ENCODE results near the gene HLCS.

The HLCS gene

DNA sequence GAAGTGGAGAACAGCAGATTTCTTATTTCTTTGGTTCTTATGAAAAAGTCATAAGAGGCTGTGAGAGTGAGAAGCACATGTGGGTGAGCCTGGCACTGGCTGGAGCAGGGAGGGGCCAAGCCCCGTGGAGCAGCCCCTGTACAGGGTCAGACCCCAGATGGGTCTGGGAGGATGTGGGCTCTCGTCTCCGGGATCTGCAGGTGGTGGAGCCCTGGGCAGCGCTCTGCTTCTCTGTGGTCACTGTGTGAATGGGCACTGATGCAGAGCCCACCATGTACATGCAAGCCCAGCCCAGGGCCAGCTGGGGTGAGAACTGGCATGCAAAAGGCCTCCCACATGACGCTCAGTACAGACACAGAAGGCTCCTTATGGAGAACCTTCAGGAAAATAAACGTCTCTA is 200.0 kb downstream of the HLCS start:
- DNase-seq: no peak

DNA sequence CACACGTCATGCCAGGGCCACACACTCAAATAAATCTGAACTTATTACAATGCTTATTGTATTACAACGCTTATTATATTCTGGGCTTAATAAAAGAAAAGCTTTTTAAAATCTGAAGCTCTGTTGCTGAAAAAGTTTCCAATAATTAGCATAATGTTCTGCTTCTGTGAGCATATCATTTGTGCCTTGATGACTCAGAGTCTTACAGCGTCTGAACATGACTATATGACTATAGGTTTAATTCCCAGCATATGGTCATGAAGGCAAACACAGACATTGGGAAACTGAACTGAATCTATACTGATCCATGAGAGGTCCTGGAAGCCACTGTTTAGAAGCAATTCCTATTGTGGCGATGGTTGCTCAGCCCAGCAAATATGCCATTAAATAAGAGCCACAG is 201.2 kb downstream of the HLCS start:
- no peak for DNase-seq

DNA sequence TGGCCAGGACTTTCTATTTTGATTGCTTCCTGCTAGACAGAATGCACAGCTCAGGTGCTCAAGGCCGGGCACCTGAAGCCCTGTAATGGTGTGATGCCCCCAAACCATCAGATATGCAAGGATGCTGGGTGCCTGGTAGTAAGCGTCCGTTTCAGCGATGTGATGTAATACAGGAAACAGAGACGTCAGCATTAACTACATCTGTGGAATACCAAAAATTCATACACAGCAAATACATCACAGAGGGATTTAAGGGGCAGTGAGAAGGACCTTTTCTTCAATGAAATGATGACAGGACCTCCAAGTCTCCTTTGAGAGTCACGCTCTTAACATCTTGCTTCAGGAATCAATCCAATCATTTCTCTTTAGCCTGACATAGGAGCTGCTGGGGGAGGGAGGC is 203.2 kb downstream of the HLCS start:
- no peak for DNase-seq

DNA sequence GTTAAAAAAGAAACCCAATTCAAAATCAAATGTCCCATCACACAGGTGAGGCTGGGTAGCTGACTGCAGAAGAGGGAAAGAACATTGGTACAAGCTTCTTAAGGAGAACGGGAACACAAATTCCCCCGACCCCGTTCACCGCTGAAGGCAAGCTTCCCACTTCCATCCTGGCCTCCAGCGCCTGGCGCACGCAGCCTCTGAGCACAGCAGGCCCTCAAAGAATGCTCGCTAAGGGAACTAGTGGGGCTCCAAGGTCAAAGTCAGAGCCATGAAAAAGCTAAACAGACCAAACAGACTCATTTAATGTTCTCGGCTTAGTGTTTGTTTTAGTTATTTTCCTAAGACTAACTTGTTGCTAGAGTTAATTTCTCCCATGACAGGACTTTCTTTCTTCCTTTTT is 203.8 kb downstream of the HLCS start:
- DNase-seq: no peak

DNA sequence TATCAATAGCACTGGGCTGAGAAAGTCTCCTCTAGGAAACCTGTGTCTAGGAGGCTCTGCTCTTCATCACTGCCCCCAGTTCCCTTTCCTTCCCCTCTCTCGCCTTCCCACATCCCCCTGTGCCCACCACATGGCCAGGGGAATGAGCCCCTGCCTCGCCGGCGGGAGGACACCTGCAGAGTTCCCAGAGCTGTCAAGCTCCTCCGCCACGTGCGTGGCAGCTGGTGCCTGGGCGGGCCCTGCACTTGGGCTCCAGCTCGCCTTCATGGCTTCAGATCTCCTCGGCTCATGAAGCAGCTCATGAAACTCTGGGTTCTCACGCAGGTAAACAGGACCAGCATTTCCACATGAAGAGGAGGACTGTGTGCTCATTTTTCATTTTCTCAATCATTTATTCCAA is 204.8 kb downstream of the HLCS start:
- no peak for DNase-seq

DNA sequence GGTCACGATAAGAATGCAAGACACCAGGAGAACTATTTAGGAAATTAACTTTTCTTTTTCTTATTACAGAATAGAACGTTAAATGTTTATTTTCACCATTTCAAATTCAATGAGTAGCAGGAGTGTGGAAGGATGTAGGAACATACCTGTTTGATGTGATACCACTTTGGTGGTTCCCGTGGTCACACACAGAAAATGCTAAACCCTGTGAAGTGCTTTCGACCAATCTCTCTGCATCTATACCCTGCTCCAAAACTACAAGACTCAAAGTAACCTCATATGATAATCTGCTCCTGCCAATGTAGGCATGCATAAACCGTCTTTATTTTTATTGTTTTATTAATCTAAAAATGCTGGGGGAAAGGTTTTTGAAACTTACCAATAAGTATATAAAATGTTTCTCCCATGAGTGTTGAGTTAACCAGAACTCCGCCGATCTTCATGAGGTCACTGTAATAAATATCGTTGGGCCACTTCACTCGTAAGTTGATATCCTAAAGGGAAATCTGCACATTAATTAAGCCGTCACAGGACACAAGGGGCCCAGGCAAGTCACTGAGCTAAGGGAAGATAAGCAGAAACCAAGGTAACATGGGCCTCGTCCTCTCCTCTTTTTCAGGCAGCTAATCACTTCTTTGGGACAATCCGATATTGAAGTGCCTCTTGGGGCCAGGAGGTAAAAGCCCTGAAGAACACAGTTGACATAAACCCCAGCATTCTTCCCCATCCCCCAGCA is 207.0 kb downstream of the HLCS start:
- DNase-seq: no peak

DNA sequence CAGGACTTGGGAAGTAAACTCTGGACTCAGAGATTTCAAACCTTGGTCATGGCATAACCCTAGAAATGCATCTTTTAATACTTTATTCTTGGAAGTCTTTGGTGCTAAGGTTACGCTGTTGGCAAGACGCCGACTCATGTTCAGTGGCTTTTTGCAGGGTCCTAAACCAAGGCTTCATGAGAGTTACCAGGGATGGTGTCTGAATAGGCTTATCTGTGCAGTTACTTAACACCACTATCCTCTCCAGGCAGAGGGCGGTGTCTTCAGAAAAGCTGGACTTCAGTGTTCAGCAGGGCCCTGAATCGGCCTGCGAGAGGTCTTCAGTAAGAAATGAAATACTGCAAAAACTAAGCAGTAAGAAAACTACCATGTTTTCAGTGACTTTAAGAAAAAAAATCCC is 209.3 kb downstream of the HLCS start:
- DNase-seq: no peak

DNA sequence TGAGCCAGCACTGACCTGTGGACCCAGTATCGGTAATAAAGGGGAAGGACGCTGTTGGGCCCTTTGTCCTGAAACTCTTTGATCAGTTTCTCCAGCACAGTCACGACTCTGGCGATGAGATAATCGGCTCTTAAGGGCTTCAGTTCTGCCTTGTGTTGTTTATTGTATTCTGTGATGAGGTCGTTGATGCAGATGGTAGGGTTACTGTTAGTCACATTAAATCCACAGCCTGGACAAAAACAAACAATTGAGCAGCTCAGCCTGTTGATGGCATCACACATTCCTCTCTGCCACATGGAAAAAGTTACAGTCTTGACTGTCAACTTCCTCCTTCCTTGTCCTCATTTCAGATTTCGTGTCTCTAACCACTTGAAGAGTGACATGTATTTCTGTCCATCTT is 209.9 kb downstream of the HLCS start:
- no peak for DNase-seq

DNA sequence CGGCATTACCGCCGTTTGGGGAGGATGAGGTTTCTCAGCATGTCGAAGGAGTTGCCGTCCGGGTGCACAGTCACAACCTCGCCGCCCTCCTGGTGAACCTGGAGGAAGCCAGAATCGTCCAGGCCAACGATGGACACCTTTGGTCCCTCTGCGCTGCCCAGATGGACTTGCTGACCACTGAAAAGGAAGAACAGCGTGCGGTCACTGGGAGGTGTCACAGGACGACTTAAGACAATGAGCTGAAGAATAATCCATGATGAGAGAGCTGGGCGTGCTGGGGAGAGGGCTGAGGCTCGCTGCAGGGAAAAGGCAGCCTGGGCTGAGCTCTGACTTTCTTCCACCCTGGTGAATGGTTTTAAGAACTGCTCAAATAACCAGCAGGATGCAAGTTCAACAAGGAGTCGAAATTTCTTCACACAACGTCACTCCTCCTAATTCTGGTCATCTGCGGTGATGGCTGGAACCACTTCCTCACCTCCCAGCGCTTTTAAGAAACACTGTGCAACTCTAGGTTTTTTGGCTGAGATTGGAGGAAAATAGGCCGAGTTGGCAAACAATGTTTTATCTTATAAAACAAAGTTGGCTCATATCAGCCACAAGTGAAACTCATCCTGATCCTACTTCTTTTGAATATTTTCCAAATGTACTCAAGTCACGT is 212.1 kb downstream of the HLCS start:
- no peak for DNase-seq

DNA sequence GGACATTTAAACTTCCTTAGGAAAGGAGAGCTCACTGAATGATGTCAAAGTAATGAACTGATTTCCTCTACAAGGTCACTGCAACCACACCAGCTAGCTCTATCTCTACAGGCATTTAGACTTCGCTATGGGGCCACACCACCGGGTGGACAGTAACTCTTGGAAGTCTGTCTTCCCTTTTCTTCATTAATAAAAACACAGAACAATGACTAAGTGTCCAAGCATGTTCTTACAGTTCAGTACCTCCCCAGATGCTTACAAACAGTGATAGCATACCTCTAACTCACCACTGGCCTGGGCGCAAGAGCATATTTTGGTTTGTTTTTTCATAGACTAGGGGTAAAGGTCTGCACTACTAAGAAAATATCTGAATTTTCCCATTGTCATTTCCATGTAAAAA is 212.9 kb downstream of the HLCS start:
- DNase-seq: no peak

DNA sequence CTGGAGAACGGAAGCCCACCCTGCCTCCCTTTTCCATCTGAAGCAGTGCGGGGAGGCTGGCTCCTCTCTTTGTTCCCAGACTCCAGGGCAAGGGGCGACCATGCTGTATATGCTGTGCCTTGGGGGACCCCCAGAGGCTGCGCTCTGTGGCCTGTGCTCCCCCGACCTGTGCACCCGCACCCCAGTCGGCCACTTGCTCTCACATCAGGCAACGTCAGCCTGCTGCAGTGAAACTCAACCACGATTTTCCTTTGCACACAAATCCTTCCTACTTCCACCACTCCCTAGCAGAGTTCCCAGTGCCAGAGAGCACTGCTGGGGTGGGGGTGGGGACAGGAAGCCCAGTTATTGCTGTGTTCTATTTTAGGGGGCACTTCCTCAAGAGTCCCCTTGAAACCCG is 215.1 kb downstream of the HLCS start:
- DNase-seq: no peak

DNA sequence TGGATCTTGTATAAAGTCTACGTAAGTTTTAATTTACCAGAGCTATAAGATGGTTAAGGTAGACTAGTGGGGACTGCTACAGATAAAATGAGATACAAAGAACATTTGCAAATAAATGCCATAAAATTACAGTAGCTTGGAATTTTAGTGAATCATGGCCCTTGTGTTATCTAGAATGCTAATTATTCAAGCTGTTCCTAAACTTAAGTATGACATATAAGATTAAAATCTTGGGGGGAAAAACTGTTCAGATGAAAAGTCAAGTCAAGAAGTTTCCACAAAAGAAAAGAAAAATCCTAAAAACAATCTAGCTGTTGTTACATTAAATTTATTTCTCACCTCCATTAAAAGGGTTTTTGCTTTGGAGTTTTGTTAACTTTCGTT is 215.9 kb downstream of the HLCS start:
- DNase-seq: no peak

DNA sequence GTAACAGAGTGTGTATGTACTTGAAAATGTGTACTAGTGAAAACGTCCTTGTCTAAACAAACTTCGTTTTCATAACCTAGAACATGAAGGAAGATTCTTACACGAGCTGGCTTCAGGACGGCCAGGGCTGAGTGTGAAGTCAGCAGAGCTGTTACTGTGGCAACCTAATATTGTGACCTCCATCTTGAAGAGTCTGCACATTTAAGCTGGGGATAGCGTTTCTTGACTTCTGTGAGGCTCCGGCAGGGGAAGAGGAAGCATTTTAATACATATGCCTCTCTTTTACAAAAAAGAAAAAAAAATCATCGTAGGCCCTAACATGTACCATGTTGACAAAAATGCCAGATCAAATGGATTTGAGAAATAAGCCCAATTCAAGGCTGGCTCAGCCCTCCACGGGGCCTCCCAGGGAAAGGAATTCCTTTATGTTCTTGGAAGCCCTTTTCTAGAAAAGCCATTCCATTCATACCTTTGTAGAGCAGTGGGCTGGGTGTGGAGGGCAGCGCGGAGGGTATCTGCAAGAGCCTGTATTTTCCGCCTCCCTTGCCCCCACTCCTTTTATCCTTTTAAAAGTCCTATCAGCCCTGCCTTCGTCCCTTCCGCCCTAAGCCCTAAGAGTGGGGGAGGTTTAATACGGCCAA is 216.4 kb downstream of the HLCS start:
- no peak for DNase-seq

DNA sequence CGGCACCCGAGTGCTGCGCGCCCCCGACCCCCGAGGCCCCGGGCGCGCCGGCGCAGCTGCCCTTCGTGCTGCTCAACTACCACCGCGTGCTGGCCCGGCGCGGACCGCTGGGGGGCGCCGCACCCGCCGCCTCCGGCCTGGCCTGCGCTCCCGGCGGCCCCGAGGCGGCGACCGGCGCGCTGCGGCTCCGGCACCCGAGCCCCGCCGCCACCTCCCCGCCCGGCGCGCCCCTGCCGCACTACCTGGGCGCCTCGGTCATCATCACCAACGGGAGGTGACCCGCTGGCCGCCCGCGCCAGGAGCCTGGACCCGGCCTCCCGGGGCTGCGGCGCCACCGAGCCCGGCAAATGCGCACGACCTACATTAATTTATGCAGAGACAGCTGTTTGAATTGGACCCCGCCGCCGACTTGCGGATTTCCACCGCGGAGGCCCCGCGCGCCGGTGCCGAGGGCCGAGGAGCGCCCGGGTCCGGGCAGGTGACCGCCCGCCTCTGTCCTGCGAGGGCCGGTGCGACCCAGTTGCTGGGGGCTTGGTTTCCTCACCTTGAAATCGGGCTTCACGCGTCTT is 218.6 kb downstream of the HLCS start:
- peak; percentile 35 for DNase-seq

DNA sequence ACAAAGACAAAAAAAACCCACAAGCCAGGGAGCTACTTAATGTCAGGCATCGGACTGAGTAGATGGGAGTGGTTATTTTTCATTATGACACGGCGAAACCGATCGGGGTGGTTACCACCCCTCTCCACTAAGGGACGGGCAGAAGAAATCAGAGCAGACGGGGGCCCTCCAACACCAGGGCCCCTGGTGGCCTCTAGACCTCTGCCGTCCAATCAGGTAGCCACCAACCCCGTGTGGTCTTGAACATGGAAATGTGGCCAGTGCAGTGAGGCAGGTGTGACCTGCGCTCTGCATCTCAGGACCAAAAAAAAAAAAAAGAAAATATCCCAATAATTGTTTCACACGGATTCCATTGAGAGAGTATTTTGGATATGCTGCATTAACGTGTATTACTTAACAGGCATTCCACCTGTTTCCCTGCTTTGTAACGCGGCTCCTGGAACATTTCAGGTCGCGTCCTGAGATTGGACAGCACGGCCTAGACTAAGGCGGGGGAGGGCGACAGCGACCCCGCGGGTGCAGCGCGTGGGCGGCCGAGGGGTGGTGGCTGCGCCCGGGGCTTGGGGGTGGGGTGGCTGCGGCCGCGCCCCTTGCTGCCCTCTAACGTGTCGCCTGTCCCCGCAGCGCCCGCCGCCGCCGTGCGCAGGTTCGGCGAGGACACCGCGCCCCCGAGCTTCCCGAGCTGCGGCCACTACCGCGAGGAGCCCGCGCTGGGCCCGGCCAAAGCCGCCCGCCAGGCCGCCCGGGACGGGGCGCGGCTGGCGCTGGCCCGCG is 219.2 kb downstream of the HLCS start:
- no peak for DNase-seq

DNA sequence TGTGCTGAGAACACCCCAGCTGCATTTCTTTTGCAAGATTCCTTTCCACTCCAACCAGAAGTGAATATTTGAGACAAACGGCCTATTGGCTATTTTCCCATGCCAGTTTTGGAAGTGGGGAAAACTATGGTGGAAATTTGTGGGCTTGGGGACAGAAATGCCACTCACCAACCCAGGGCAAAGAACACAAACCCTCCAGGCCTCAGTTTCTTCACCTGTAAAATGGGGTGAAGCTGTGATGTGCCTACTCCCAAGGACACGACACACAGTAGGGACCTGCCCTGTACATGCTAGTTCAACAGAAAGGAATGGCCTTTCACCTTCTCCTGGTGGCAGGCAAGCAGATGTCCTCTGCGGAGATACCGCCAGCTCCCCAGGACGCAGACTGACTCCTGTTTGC is 221.0 kb downstream of the HLCS start:
- DNase-seq: no peak

DNA sequence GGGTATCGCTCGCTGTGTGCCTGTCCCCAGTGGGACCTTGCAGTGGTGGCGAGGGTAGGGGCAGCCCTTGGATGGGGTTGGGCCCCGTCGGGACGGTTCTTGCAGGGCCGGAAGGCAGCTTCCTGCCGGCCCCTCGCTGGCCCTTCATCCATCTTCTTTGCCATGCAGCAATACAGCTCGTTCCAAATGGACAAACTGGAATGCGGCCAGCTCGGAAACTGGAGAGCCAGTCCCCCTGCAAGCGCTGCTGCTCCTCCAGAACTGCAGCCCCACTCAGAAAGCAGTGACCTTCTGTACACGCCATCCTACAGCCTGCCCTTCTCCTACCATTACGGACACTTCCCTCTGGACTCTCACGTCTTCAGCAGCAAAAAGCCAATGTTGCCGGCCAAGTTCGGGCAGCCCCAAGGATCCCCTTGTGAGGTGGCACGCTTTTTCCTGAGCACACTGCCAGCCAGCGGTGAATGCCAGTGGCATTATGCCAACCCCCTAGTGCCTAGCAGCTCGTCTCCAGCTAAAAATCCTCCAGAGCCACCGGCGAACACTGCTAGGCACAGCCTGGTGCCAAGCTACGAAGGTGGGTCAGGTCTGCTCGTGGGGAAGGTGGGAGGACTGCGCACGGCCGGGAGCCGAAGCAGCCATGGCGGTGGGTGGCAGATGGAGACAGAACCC is 221.8 kb downstream of the HLCS start:
- no peak for DNase-seq

DNA sequence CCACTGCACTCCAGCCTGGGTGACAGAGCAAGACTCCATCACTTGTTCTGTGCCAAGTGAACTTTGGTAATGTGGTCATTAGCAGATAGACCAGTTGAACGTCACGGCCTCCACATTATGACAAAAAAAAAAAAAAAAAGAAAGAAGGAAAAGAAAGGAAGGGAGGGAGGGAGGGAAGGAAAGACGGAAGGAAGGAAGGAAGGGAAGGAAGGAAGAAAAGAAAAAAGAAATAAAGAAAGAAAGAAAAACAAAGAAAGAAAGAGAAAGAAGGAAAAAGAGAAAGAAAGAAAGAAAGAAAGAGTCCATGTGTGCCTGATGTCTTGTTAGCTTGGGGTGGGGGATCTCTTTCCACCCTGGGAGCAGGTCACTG is 222.3 kb downstream of the HLCS start:
- no peak for DNase-seq

DNA sequence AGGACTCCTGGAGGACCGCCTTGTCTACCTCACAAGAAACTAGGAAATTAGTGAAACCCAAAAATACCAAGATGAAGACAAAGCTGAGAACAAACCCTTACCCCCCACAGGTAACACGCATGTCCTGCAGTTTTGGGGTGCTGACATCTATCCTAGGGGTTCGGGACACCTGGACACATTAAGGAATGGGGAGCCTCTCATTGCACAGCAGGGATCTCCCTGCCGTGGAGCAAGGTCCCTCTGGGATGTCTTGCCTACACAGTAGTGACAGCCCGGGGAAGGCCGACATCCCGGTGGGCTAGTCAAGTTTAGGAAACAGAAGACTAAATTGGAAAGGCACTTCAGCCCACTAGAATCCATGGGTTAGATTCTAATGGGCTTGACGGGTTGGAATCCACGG is 223.0 kb downstream of the HLCS start:
- DNase-seq: no peak

DNA sequence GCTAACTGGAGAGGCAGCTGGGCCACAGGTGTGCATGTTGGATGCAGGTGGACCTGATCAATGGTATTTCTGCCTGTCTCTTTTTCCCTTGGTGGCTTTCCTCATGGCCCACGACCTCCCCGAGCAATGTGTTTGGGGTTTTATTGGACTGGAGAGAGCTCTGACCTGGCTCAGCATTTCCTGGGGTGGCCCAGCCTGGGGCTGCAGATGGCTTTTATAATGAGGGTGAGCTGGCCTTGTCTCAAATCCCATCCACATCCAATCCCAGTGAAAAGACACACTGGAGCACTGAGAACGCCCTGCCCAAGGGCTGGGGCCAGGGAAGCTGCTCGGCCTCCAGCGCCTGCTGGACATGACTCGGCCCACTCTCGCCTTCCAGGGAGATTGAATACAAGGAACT is 223.5 kb downstream of the HLCS start:
- DNase-seq: no peak

DNA sequence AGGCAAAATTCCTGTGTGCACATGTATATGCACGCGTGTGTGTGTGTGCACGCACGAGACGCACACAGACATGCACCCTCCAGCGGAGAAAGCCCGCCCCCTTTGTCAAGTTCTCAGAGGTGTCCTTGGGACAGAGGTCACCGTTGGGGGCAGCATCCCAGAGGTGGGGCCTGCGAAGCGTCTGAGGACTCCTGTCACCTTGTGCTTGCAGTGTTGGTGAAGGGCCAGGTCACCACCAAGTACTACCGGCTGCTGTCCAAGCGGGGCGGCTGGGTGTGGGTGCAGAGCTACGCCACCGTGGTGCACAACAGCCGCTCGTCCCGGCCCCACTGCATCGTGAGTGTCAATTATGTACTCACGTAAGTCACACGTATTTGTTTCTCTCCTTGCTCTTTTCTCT is 225.0 kb downstream of the HLCS start:
- DNase-seq: no peak

DNA sequence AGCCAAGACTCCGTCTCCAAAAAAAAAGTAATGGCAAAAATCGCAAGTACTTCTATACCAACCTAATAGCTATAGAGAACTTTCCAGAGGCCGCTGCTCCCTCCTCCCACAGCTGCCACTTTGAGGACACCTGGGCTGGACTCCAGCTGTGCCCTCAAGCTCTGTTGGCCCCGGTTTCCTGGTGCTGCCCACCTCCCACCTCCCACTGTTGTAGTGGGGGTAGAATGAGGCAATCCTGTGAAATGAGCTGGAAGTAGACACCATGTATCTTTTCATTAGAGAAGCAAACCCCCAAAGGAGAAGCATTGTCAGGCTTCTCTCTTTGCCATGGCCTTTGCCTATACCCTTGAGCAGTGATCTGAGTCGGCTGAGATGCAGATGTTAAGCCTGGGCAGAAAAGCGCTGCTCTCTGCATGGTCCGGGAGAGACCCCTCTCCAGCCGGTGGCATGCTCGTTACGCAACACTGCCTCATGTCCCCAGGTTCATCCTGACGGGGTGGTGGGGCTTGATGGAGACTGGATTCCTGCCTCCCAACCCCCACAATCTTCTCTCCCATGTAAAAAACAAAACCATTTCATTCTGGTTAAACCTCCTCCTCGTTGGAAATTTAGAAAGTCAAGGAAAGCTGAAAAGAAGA is 227.9 kb downstream of the HLCS start:
- DNase-seq: no peak
